DMS53 treated with DMSO at 0.1 percent for 48 hours (cell line): ENCODE data around the gene SELPLG.
"Not testable (repeated sequence)": the region's sequence is repeated elsewhere in the genome, so short reads cannot be mapped to it uniquely, and the experiment has no call there.

Experiments
- DNase-seq: peaks from one replicate; lab custom pipeline; 2025; ENCODE audit not compliant: unreplicated experiment; lab: John Stamatoyannopoulos, UW

Gene SELPLG

DNA sequence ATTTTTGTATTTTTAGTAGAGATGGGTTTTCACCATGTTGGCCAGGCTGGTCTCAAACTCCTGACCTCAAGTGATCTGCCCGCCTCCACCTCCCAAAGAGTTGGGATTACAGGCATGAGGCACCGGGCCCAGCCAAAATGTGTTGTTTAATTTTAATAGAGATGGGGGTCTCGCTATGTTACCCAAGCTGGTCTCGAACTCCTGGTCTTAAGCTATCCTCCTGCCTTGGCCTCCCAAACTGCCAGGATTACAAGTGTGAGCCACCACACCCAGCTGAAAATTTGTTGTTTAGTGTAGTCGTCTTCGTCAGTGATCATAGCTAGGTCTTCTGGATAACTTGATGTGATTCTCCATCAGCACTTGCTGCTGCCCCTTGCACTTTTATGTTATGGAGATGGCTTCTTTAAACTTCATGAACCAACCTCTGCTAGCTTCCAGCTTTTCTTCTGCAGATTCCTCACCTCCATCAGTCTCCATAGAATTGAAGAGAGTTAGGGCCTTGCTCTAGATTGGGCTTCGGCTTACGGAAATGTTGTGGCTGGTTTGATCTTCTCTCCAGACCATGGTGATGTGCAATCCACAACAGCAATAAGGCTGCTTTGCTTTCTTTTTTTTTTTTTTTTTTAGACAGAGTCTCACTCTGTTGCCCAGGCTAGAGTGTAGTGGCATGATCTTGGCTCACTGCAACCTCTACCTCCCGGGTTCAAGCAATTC lies 58.3 kb downstream of the SELPLG start:
- DNase-seq, result no peak

GRCh38 chr12:108574276-108574675 lies 59.4 kb downstream of the SELPLG start:
- not testable (repeated sequence) for DNase-seq

GRCh38 chr12:108573317-108573716 lies 60.4 kb downstream of the SELPLG start:
- DNase-seq, result no peak

DNA sequence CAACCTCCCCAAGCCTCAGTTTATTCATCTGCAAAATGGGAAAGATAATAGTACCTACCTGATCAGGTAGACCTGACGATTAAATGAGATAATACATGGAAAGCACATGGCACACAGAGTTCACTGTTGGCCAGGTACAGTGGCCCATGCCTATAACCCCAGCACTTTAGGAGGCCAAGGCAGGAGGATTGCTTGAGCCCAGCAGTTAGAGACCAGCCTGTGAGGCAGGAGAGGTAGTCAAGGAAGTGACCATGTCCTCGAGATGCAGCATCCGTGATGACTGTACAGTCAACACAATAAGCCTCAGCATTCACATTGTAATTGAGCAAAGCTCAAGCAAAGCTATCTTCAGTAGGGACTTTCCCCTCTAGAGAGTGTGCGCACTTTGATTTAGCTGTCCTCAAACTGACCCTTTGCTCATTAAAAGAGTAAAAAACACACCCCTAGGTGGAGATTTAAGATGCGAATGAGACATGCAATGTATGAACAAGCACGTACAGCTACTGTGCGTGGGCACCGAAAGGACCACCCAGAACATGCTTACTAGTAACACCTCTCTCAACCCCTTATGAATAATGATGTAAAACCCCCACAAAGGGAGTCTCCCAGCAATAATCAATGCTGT lies 61.4 kb downstream of the SELPLG start:
- DNase-seq, result no peak
